Endothelial cell (in vitro differentiated cells): ENCODE measurements around the gene MGP. TPM values are rescaled to one million over a fixed set of nuclear protein-coding genes. Genes with fewer than 3 reads are reported as not detected.

Experiments used
- DNase-seq: peaks from one replicate; pipeline ENCODE4 v3.0.0; 2021; ENCODE audit warnings: low spot score
- H3K27ac Mint-ChIP-seq: one replicate; pipeline ENCODE4 v1.8.0; 2021; ENCODE audit warnings: mixed read lengths, inconsistent platforms; ENCODE audit not compliant: unreplicated experiment
- H3K27me3 Mint-ChIP-seq: one replicate; pipeline ENCODE4 v1.8.0; 2021; ENCODE audit warnings: mild to moderate bottlenecking, moderate library complexity, mixed read lengths, inconsistent platforms; ENCODE audit not compliant: unreplicated experiment
- H3K36me3 Mint-ChIP-seq: one replicate; pipeline ENCODE4 v1.8.0; 2021; ENCODE audit warnings: mild to moderate bottlenecking, low read depth, mixed read lengths, inconsistent platforms; ENCODE audit not compliant: unreplicated experiment
- H3K4me1 Mint-ChIP-seq: one replicate; pipeline ENCODE4 v1.8.0; 2021; ENCODE audit warnings: mild to moderate bottlenecking, mixed read lengths, inconsistent platforms; ENCODE audit not compliant: unreplicated experiment
- H3K4me3 Mint-ChIP-seq: one replicate; pipeline ENCODE4 v1.8.0; 2021; ENCODE audit warnings: mild to moderate bottlenecking, mixed read lengths, inconsistent platforms; ENCODE audit not compliant: unreplicated experiment
- H3K9me3 Mint-ChIP-seq: one replicate; pipeline ENCODE4 v1.8.0; 2021; ENCODE audit warnings: mixed read lengths, inconsistent platforms; ENCODE audit not compliant: unreplicated experiment
- CTCF ChIP-seq: fragments of 200-600 bp; sonication (generic); IDR thresholded peaks from one replicate; pipeline ENCODE4 v1.5.0; 2021; ENCODE audit warnings: antibody characterized with exemption; ENCODE audit not compliant: unreplicated experiment
- total RNA-seq: library from RNA; stranded (reverse); fragmentation: NEBNext Ultra II Directional; extraction: Animal tissue kit (Norgen Biotek cat#: 25700); gene quantifications from one replicate; pipeline ENCODE4 v1.2.1, GENCODE V29; 2021; ENCODE audit not compliant: unreplicated experiment

MGP gene
- total RNA-seq, 1 donor from 2014 or later, result 0.26 TPM

GRCh38 chr12:14842315-14842714 is 43.3 kb downstream of the MGP start:
- DNase-seq, result no peak
- peaks cover 8% of the 10 kb centered on the region for H3K36me3 Mint-ChIP-seq
- no peaks in the 10 kb centered on the region for H3K9me3 Mint-ChIP-seq
- TF ChIP-seq CTCF, result no peak
- no peak overlapping the region for H3K4me3 Mint-ChIP-seq
- peaks cover 25% of the 10 kb centered on the region for H3K4me1 Mint-ChIP-seq
- no peaks in the 10 kb centered on the region for H3K27me3 Mint-ChIP-seq
- H3K27ac Mint-ChIP-seq, result no peak overlapping the region

- no peak for TF ChIP-seq CTCF
- Mint-ChIP-seq H3K9me3 (no peaks in the 10 kb centered on the region), H3K36me3 (peaks cover 8% of the 10 kb centered on the region), H3K27me3 (no peaks in the 10 kb centered on the region), H3K4me3 (no peak overlapping the region), H3K27ac (no peak overlapping the region), H3K4me1 (peaks cover 20% of the 10 kb centered on the region)
- DNase-seq, result no peak
These were observed 43.9 kb downstream of the MGP start for GRCh38 chr12:14841761-14842160.

- no peak overlapping the region for H3K4me3 Mint-ChIP-seq
- peaks cover 19% of the 10 kb centered on the region for H3K4me1 Mint-ChIP-seq
- no peaks in the 10 kb centered on the region for H3K9me3 Mint-ChIP-seq
- DNase-seq, result no peak
- TF ChIP-seq CTCF, result no peak
- no peak overlapping the region for H3K27ac Mint-ChIP-seq
- H3K36me3 Mint-ChIP-seq, result peaks cover 8% of the 10 kb centered on the region
- H3K27me3 Mint-ChIP-seq, result no peaks in the 10 kb centered on the region
These were observed 45.0 kb downstream of the MGP start for GRCh38 chr12:14840616-14841015.

GRCh38 chr12:14839262-14839661 is 46.4 kb downstream of the MGP start:
- TF ChIP-seq CTCF, result no peak
- Mint-ChIP-seq H3K36me3 (peaks cover 8% of the 10 kb centered on the region), H3K27me3 (no peaks in the 10 kb centered on the region), H3K9me3 (no peaks in the 10 kb centered on the region), H3K4me1 (peaks cover 28% of the 10 kb centered on the region), H3K27ac (no peak overlapping the region), H3K4me3 (no peak overlapping the region)
- DNase-seq, result no peak

GRCh38 chr12:14836336-14837210 is 49.1 kb downstream of the MGP start:
- H3K27ac Mint-ChIP-seq, result peak overlapping the region; percentile 39
- H3K4me3 Mint-ChIP-seq, result no peak overlapping the region
- no peak for TF ChIP-seq CTCF
- no peak for DNase-seq
- peaks cover 8% of the 10 kb centered on the region for H3K36me3 Mint-ChIP-seq
- H3K27me3 Mint-ChIP-seq, result peaks cover 4% of the 10 kb centered on the region
- peaks cover 27% of the 10 kb centered on the region for H3K4me1 Mint-ChIP-seq
- H3K9me3 Mint-ChIP-seq, result no peaks in the 10 kb centered on the region
